Endothelial cell of umbilical vein (primary cell): Measurements from ENCODE around the gene PLPPR4.
"Not testable (repeated sequence)": the region's sequence is repeated elsewhere in the genome, so short reads cannot be mapped to it uniquely, and the experiment has no call there.

ENCODE experiments used
- POLR2A ChIP-seq: IDR thresholded peaks from 2 replicates; pipeline ENCODE4 v1.6.1; 2012; ENCODE audit warnings: low read depth, mild to moderate bottlenecking, control low read depth, low read length
- POLR2AphosphoS5 ChIP-seq: IDR thresholded peaks from 2 replicates; pipeline ENCODE4 v1.6.1; 2012; ENCODE audit warnings: low read depth, mild to moderate bottlenecking, control low read depth, low read length, moderate library complexity; ENCODE audit not compliant: insufficient read depth
- TF ChIP-seq, protein P1 (sequence below), 2 donors: IDR thresholded peaks; 1 replicate in 1 of 2; 2 replicates in 1 of 2; pipeline ENCODE4 v1.5.1; 2011; ENCODE audit warnings: low read length in 2 of 2, mild to moderate bottlenecking in 2 of 2, moderate library complexity in 2 of 2, control low read depth in 1 of 2, inconsistent platforms in 1 of 2, low read depth in 1 of 2; ENCODE audit not compliant: insufficient read depth in 1 of 2; ENCODE audit errors: extremely low read depth in 1 of 2

DNA sequence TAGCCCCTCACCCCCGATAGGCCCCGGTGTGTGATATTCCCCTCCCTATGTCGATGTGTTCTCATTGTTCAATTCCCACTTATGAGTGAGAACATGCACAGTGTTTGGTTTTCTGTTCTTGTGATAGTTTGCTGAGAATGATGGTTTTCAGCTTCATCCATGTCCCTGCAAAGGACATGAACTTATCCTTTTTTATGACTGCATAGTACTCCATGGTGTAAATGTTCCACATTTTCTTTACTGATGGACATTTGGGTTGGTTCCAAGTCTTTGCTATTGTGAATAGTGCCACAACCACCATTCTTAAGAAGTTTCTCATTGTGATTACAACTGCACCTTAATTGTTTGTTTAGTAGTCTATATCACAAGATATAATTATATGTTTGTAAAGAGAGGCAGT, 3.9 kb upstream of the PLPPR4 start:
- not testable (repeated sequence) for TF ChIP-seq POLR2AphosphoS5, POLR2A
- TF ChIP-seq, protein P1, sequence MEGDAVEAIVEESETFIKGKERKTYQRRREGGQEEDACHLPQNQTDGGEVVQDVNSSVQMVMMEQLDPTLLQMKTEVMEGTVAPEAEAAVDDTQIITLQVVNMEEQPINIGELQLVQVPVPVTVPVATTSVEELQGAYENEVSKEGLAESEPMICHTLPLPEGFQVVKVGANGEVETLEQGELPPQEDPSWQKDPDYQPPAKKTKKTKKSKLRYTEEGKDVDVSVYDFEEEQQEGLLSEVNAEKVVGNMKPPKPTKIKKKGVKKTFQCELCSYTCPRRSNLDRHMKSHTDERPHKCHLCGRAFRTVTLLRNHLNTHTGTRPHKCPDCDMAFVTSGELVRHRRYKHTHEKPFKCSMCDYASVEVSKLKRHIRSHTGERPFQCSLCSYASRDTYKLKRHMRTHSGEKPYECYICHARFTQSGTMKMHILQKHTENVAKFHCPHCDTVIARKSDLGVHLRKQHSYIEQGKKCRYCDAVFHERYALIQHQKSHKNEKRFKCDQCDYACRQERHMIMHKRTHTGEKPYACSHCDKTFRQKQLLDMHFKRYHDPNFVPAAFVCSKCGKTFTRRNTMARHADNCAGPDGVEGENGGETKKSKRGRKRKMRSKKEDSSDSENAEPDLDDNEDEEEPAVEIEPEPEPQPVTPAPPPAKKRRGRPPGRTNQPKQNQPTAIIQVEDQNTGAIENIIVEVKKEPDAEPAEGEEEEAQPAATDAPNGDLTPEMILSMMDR (IDR thresholded peaks at IDR 0.05; ENCODE audit: extremely low read depth in 1 of 2, insufficient read depth in 1 of 2, low read depth in 1 of 2, low read length in 2 of 2), result not testable (repeated sequence)
